K562 (cell line): ENCODE measurements around the gene B3GALT4. TPM values are rescaled to one million over a fixed set of nuclear protein-coding genes. Genes with fewer than 3 reads are reported as not detected.

Source experiments
- CCAR2 ChIP-seq: fragments of 200-400 bp; formaldehyde crosslinking; IDR thresholded peaks from 2 replicates; pipeline ENCODE4 v1.6.1; 2017; ENCODE audit warnings: mild to moderate bottlenecking, low read depth, low read length
- FOXM1 ChIP-seq, 2 experiments: fragments of 450-650 bp in 1 of 2; sonication (generic) in 1 of 2; formaldehyde crosslinking in 1 of 2; IDR thresholded peaks; 2 replicates each; pipeline versions ENCODE4 v1.6.1 to v1.9.0; 2017 to 2022; ENCODE audit warnings: low read depth in 2 of 2, mild to moderate bottlenecking in 2 of 2, missing genetic modification reagents in 1 of 2, moderate library complexity in 1 of 2
- ILF3 ChIP-seq: fragments of 450-650 bp; IDR thresholded peaks from 2 replicates; pipeline ENCODE4 v1.6.1; 2018; ENCODE audit warnings: antibody characterized with exemption, mild to moderate bottlenecking, moderate library complexity, borderline replicate concordance
- MYNN ChIP-seq, 2 experiments: sonication (generic); formaldehyde crosslinking in 1 of 2; IDR thresholded peaks; 2 replicates each; pipeline versions ENCODE4 v1.5.0 to v1.6.1; 2016 to 2020; ENCODE audit warnings: antibody characterized with exemption in 1 of 2, missing genetic modification reagents in 1 of 2
- NR2C2 ChIP-seq, 2 experiments: fragments of 200-800 bp in 1 of 2; sonication (Bioruptor generic) in 1 of 2; sonication (generic) in 1 of 2; formaldehyde crosslinking in 1 of 2; IDR thresholded peaks; 2 replicates each; pipeline versions ENCODE4 v1.6.1 to v1.8.0; 2016 to 2022; ENCODE audit warnings: mild to moderate bottlenecking in 1 of 2, missing compliant biosample characterization in 1 of 2, missing genetic modification characterization in 1 of 2, missing genetic modification reagents in 1 of 2
- PCBP2 ChIP-seq: fragments of 200-400 bp; formaldehyde crosslinking; IDR thresholded peaks from 2 replicates; pipeline ENCODE4 v1.6.1; 2018; ENCODE audit warnings: low read length, low read depth, mild to moderate bottlenecking, moderate library complexity; ENCODE audit not compliant: poor library complexity, severe bottlenecking
- SIN3A ChIP-seq, 2 experiments: fragments of 150-350 bp in 1 of 2; IDR thresholded peaks; 2 replicates each; pipeline ENCODE4 v1.6.1; 2011 to 2016; ENCODE audit warnings: borderline replicate concordance in 2 of 2, low read depth in 2 of 2, low read length in 2 of 2, mild to moderate bottlenecking in 2 of 2, moderate library complexity in 2 of 2; ENCODE audit not compliant: control insufficient read depth in 1 of 2
- TRIM24 ChIP-seq, 2 experiments: fragments of 450-650 bp; IDR thresholded peaks; 2 replicates each; pipeline ENCODE4 v1.6.1; 2016
- polyA plus RNA-seq, 8 experiments: library from polyadenylated mRNA; depleted of rRNA in 4 of 8; stranded (reverse) in 5 of 8; unstranded in 3 of 8; fragments of >200 nt; fragmentation: Nextera tagmentation in 2 of 8; fragmentation: Illumina TruSeq in 1 of 8; extraction: Ambion mirVana in 2 of 8; extraction: Trizol in 1 of 8; gene quantifications; 2 replicates each; pipeline versions ENCODE4 v1.2.1 to v1.2.3, GENCODE V29; 2011 to 2014; ENCODE audit warnings: inconsistent platforms in 1 of 8, missing spikeins in 1 of 8
- total RNA-seq, 7 experiments: library from RNA; depleted of rRNA in 6 of 7; stranded (reverse); fragments of >200 nt in 6 of 7; fragmentation: Illumina TruSeq in 2 of 7; extraction: Trizol in 2 of 7; gene quantifications; 2 replicates each; pipeline versions ENCODE4 v1.2.1 to v1.2.3, GENCODE V29; 2011 to 2021; ENCODE audit warnings: low replicate concordance in 1 of 7
- TF ChIP-seq, protein P1 (sequence below): sonication (generic); formaldehyde crosslinking; IDR thresholded peaks from 2 replicates; pipeline ENCODE4 v1.8.0; 2022; ENCODE audit warnings: mild to moderate bottlenecking, missing genetic modification reagents
- TF ChIP-seq, protein P2 (sequence below), 2 experiments: fragments of 450-650 bp in 1 of 2; sonication (generic) in 1 of 2; formaldehyde crosslinking; conservative IDR thresholded peaks; 2 replicates each; pipeline versions ENCODE4 v1.4.0 to v1.8.1; 2020 to 2022; ENCODE audit warnings: mild to moderate bottlenecking in 1 of 2, missing genetic modification reagents in 1 of 2
- TF ChIP-seq, protein P3 (sequence below): fragments of 200-400 bp; formaldehyde crosslinking; IDR thresholded peaks from 2 replicates; pipeline ENCODE4 v1.6.1; 2017; ENCODE audit warnings: mild to moderate bottlenecking, low read depth, low read length, moderate library complexity
- TF ChIP-seq, protein P4 (sequence below), 2 experiments: fragments of 450-650 bp in 1 of 2; sonication (generic) in 1 of 2; formaldehyde crosslinking in 1 of 2; IDR thresholded peaks; 2 replicates each; pipeline versions ENCODE4 v1.7.1 to v1.9.0; 2016 to 2022; ENCODE audit warnings: inconsistent platforms in 1 of 2, mild to moderate bottlenecking in 1 of 2, missing genetic modification reagents in 1 of 2

The B3GALT4 gene
- total and polyA plus RNA-seq, 9 of the 15 experiments (the other 6 are each of a cell fraction or from before 2014, with no cell fraction given): 0.11 to 1.3 (median 0.53) TPM; not detected in 1

DNA sequence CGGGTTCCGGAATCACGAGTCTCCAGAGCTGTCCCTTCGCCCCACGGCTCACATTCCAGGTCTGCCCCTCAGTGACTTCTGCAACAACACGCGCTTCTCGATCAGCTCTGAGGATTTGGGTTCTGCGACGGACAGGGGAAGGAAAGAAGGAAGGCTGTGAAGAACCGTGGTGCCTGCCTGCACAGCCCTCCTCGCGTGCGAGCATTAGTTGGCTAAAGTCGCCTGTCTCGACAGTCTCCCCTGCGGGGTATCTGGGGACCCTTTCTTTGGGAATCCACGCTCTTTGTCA is 28.3 kb upstream of the B3GALT4 start (continued):
- TF ChIP-seq PCBP2: no peak
- no peak for TF ChIP-seq CCAR2
- TF ChIP-seq, protein P1, sequence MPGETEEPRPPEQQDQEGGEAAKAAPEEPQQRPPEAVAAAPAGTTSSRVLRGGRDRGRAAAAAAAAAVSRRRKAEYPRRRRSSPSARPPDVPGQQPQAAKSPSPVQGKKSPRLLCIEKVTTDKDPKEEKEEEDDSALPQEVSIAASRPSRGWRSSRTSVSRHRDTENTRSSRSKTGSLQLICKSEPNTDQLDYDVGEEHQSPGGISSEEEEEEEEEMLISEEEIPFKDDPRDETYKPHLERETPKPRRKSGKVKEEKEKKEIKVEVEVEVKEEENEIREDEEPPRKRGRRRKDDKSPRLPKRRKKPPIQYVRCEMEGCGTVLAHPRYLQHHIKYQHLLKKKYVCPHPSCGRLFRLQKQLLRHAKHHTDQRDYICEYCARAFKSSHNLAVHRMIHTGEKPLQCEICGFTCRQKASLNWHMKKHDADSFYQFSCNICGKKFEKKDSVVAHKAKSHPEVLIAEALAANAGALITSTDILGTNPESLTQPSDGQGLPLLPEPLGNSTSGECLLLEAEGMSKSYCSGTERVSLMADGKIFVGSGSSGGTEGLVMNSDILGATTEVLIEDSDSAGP (CRISPR knock-in tag): no peak
- TF ChIP-seq, protein P2, sequence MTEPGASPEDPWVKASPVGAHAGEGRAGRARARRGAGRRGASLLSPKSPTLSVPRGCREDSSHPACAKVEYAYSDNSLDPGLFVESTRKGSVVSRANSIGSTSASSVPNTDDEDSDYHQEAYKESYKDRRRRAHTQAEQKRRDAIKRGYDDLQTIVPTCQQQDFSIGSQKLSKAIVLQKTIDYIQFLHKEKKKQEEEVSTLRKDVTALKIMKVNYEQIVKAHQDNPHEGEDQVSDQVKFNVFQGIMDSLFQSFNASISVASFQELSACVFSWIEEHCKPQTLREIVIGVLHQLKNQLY (CRISPR knock-in tag; conservative IDR thresholded peaks at IDR 0.05): no peak
- TF ChIP-seq, protein P3, sequence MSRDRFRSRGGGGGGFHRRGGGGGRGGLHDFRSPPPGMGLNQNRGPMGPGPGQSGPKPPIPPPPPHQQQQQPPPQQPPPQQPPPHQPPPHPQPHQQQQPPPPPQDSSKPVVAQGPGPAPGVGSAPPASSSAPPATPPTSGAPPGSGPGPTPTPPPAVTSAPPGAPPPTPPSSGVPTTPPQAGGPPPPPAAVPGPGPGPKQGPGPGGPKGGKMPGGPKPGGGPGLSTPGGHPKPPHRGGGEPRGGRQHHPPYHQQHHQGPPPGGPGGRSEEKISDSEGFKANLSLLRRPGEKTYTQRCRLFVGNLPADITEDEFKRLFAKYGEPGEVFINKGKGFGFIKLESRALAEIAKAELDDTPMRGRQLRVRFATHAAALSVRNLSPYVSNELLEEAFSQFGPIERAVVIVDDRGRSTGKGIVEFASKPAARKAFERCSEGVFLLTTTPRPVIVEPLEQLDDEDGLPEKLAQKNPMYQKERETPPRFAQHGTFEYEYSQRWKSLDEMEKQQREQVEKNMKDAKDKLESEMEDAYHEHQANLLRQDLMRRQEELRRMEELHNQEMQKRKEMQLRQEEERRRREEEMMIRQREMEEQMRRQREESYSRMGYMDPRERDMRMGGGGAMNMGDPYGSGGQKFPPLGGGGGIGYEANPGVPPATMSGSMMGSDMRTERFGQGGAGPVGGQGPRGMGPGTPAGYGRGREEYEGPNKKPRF: no peak
- no peak for TF ChIP-seq TRIM24 (IDR thresholded peaks at IDR 0.05)
- no peak for TF ChIP-seq FOXM1 (IDR thresholded peaks at IDR 0.05; ENCODE audit: low read depth)
- TF ChIP-seq FOXM1 (CRISPR knock-in tag; IDR thresholded peaks at IDR 0.05; ENCODE audit: low read depth): no peak
- TF ChIP-seq MYNN (IDR thresholded peaks at IDR 0.05): no peak
- TF ChIP-seq MYNN (CRISPR knock-in tag; IDR thresholded peaks at IDR 0.05): no peak
- TF ChIP-seq, protein P4, sequence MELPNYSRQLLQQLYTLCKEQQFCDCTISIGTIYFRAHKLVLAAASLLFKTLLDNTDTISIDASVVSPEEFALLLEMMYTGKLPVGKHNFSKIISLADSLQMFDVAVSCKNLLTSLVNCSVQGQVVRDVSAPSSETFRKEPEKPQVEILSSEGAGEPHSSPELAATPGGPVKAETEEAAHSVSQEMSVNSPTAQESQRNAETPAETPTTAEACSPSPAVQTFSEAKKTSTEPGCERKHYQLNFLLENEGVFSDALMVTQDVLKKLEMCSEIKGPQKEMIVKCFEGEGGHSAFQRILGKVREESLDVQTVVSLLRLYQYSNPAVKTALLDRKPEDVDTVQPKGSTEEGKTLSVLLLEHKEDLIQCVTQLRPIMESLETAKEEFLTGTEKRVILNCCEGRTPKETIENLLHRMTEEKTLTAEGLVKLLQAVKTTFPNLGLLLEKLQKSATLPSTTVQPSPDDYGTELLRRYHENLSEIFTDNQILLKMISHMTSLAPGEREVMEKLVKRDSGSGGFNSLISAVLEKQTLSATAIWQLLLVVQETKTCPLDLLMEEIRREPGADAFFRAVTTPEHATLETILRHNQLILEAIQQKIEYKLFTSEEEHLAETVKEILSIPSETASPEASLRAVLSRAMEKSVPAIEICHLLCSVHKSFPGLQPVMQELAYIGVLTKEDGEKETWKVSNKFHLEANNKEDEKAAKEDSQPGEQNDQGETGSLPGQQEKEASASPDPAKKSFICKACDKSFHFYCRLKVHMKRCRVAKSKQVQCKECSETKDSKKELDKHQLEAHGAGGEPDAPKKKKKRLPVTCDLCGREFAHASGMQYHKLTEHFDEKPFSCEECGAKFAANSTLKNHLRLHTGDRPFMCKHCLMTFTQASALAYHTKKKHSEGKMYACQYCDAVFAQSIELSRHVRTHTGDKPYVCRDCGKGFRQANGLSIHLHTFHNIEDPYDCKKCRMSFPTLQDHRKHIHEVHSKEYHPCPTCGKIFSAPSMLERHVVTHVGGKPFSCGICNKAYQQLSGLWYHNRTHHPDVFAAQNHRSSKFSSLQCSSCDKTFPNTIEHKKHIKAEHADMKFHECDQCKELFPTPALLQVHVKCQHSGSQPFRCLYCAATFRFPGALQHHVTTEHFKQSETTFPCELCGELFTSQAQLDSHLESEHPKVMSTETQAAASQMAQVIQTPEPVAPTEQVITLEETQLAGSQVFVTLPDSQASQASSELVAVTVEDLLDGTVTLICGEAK (IDR thresholded peaks at IDR 0.05): peak; percentile 76
- TF ChIP-seq, protein P4 (CRISPR knock-in tag; IDR thresholded peaks at IDR 0.05): no peak
- no peak for TF ChIP-seq SIN3A (IDR thresholded peaks at IDR 0.05; ENCODE audit: borderline replicate concordance in 2 of 2, control insufficient read depth in 1 of 2, low read depth in 2 of 2, low read length in 2 of 2)
- peak; percentile 21; the same call in 1 of the 2 replicates for TF ChIP-seq NR2C2 (CRISPR knock-in tag; IDR thresholded peaks at IDR 0.05)
- no peak for TF ChIP-seq NR2C2 (tag; IDR thresholded peaks at IDR 0.05)
- TF ChIP-seq ILF3: no peak
